Coronary artery (tissue), 2 donors: ENCODE measurements around the gene SBF1.
A peak's percentile ranks its signal among the peaks of the same experiment; 100 is the strongest.

Experiments
- DNase-seq: peaks from one replicate; pipeline ENCODE4 v3.0.0-alpha.2; 2017; ENCODE audit warnings: low spot score
- H3K27ac ChIP-seq, 2 donors: fragments of 200-600 bp; sonication (generic); one replicate each; pipeline ENCODE4 v1.5.1; 2016 to 2019
- H3K4me3 ChIP-seq: fragments of 200-600 bp; sonication (generic); 2 replicates; pipeline ENCODE4 v1.5.1; 2016; ENCODE audit warnings: mild to moderate bottlenecking, moderate library complexity
- CTCF ChIP-seq: fragments of 200-600 bp; sonication (generic); IDR thresholded peaks from one replicate; pipeline ENCODE4 v1.5.1; 2019; ENCODE audit warnings: antibody characterized with exemption

The SBF1 gene

GRCh38 chr22:50505776-50506610 lies 31.2 kb upstream of the SBF1 start:
- peak; percentile 70 for DNase-seq
- no peak overlapping the region for H3K27ac ChIP-seq
- TF ChIP-seq CTCF, result no peak
- H3K4me3 ChIP-seq, result peak overlapping the region; percentile 98

- TF ChIP-seq CTCF, result no peak
- DNase-seq, result no peak
These were observed 30.5 kb upstream of the SBF1 start for GRCh38 chr22:50505276-50505775.

GRCh38 chr22:50504369-50505211 lies 29.8 kb upstream of the SBF1 start:
- TF ChIP-seq CTCF, result no peak
- DNase-seq, result no peak
- Histone ChIP-seq H3K4me3 (no peak overlapping the region), H3K27ac (no peak overlapping the region)

More at GRCh38 chr22:50505276-50505775, 30.5 kb upstream of the SBF1 start:
- H3K4me3 ChIP-seq, result no peak overlapping the region
- no peak overlapping the region for H3K27ac ChIP-seq

- no peak for TF ChIP-seq CTCF
- DNase-seq, result no peak
- H3K27ac ChIP-seq, result no peak overlapping the region
- no peak overlapping the region for H3K4me3 ChIP-seq
These were observed 28.8 kb upstream of the SBF1 start for GRCh38 chr22:50503475-50504145.

GRCh38 chr22:50502628-50503474 lies 28.0 kb upstream of the SBF1 start:
- TF ChIP-seq CTCF, result no peak
- Histone ChIP-seq H3K27ac (no peak overlapping the region), H3K4me3 (no peak overlapping the region)
- no peak for DNase-seq

- no peak for DNase-seq
- Histone ChIP-seq H3K4me3 (no peak overlapping the region), H3K27ac (no peak overlapping the region)
- no peak for TF ChIP-seq CTCF
These were observed 27.3 kb upstream of the SBF1 start for GRCh38 chr22:50502096-50502495.
